Measurements from ENCODE around the gene LENG8. TPM values are rescaled to one million over a fixed set of nuclear protein-coding genes. Genes with fewer than 3 reads are reported as not detected.

Gene LENG8
- total and polyA plus RNA-seq, 4 donors, result 6.9 to 46.7 (median 18.7) TPM

- WGBS, result 7% methylated on average over 28 of the region's 28 CpGs
- no peak for DNase-seq (ENCODE audit: low spot score)
- H3K9ac ChIP-seq (ENCODE audit: low read depth in 1 of 2, low read length in 2 of 2), result no peak overlapping the region
- no peak overlapping the region for H3K27ac ChIP-seq (ENCODE audit: low read depth in 1 of 2, low read length in 2 of 2)
- H3K4me1 ChIP-seq (ENCODE audit: control insufficient read depth in 4 of 4, insufficient read depth in 4 of 4, low read length in 3 of 4), result no peaks in the 10 kb centered on the region
- peaks cover 0 to 11% (median 8%) of the 10 kb centered on the region in 4 donors for H3K27me3 ChIP-seq (ENCODE audit: control insufficient read depth in 4 of 4, insufficient read depth in 4 of 4, low read length in 3 of 4)
- no peak for TF ChIP-seq ZBTB33 (IDR thresholded peaks at IDR 0.05)
- TF ChIP-seq NR2F2 (IDR thresholded peaks at IDR 0.05), result no peak
- TF ChIP-seq RAD21 (IDR thresholded peaks at IDR 0.05), result no peak
- TF ChIP-seq TAF1 (conservative IDR thresholded peaks at IDR 0.05), result no peak
- no peak for TF ChIP-seq YY1 (IDR thresholded peaks at IDR 0.05)
- no peak for TF ChIP-seq JUND (IDR thresholded peaks at IDR 0.05)
- TF ChIP-seq GABPA (IDR thresholded peaks at IDR 0.05 in 1 of 2, conservative IDR thresholded peaks at IDR 0.05 in 1 of 2), result no peak
- TF ChIP-seq ATF3 (IDR thresholded peaks at IDR 0.05), result no peak
- no peak for TF ChIP-seq SP1 (IDR thresholded peaks at IDR 0.05)
- TF ChIP-seq REST (IDR thresholded peaks at IDR 0.05), result no peak
- TF ChIP-seq MAX (IDR thresholded peaks at IDR 0.05), result no peak
- TF ChIP-seq HNF4A (conservative IDR thresholded peaks at IDR 0.05), result no peak
- no peak for TF ChIP-seq FOXA1 (IDR thresholded peaks at IDR 0.05)
- H3K4me3 ChIP-seq (ENCODE audit: low read depth in 1 of 3, low read length in 3 of 3), result no peak overlapping the region
- H3K9me3 ChIP-seq (ENCODE audit: control insufficient read depth in 4 of 4, low read length in 3 of 4), result no peaks in the 10 kb centered on the region
- H3K36me3 ChIP-seq (ENCODE audit: control insufficient read depth in 4 of 4, insufficient read depth in 3 of 4, low read depth in 1 of 4, low read length in 3 of 4), result no peaks in the 10 kb centered on the region
These were observed 32.9 kb upstream of the LENG8 start for GRCh38 chr19:54415901-54416673.

- Histone ChIP-seq H3K9ac (ENCODE audit: low read depth in 1 of 2, low read length in 2 of 2) (no peak overlapping the region), H3K27ac (ENCODE audit: low read depth in 1 of 2, low read length in 2 of 2) (no peak overlapping the region), H3K4me3 (ENCODE audit: low read depth in 1 of 3, low read length in 3 of 3) (no peak overlapping the region), H3K36me3 (ENCODE audit: control insufficient read depth in 4 of 4, insufficient read depth in 3 of 4, low read depth in 1 of 4, low read length in 3 of 4) (no peaks in the 10 kb centered on the region), H3K4me1 (ENCODE audit: control insufficient read depth in 4 of 4, insufficient read depth in 4 of 4, low read length in 3 of 4) (no peaks in the 10 kb centered on the region), H3K27me3 (ENCODE audit: control insufficient read depth in 4 of 4, insufficient read depth in 4 of 4, low read length in 3 of 4) (peaks cover 0 to 11% (median 8%) of the 10 kb centered on the region in 4 donors), H3K9me3 (ENCODE audit: control insufficient read depth in 4 of 4, low read length in 3 of 4) (no peaks in the 10 kb centered on the region)
- DNase-seq (ENCODE audit: low spot score), result no peak
- WGBS, result 38% methylated on average over 44 of the region's 44 CpGs
- TF ChIP-seq HNF4A (conservative IDR thresholded peaks at IDR 0.05), result no peak
- TF ChIP-seq ZBTB33 (IDR thresholded peaks at IDR 0.05), result no peak
- no peak for TF ChIP-seq FOXA1 (IDR thresholded peaks at IDR 0.05)
- TF ChIP-seq REST (IDR thresholded peaks at IDR 0.05), result no peak
- no peak for TF ChIP-seq YY1 (IDR thresholded peaks at IDR 0.05)
- TF ChIP-seq RAD21 (IDR thresholded peaks at IDR 0.05), result no peak
- no peak for TF ChIP-seq CTCF (IDR thresholded peaks at IDR 0.05; ENCODE audit: low read depth, low read length, missing input control)
- no peak for TF ChIP-seq ATF3 (IDR thresholded peaks at IDR 0.05)
These were observed 32.1 kb upstream of the LENG8 start for GRCh38 chr19:54416695-54417491.
